CD4-positive, alpha-beta memory T cell (primary cell): ENCODE results near the gene RBM48. TPM values are rescaled to one million over a fixed set of nuclear protein-coding genes. Genes with fewer than 3 reads are reported as not detected.
A peak's percentile ranks its signal among the peaks of the same experiment; 100 is the strongest.
"Not testable (repeated sequence)": the region's sequence is repeated elsewhere in the genome, so short reads cannot be mapped to it uniquely, and the experiment has no call there.

Experiments used
- CTCF ChIA-PET: fragments of 350-600 bp; sonication (Branson Sonifier 250); formaldehyde crosslinking; loops from one replicate; lab custom pipeline; 2021; ENCODE audit warnings: inconsistent platforms; ENCODE audit not compliant: partially characterized antibody; lab: Charles Lee
- POLR2A ChIA-PET: fragments of 350-600 bp; sonication (Branson Sonifier 250); formaldehyde crosslinking; loops from one replicate; lab custom pipeline; 2021; ENCODE audit not compliant: partially characterized antibody; lab: Charles Lee
- DNase-seq, 5 donors: peaks; one replicate each; pipeline versions ENCODE4 v3.0.0 to v3.0.0-alpha.2; 2020 to 2022; ENCODE audit warnings: mixed read lengths in 1 of 5
- H3K27ac ChIP-seq: one replicate; pipeline ENCODE4 v1.7.0; 2013; ENCODE audit warnings: low read depth, low read length
- H3K27me3 ChIP-seq: 2 replicates; pipeline ENCODE4 v1.7.0; 2013; ENCODE audit warnings: mild to moderate bottlenecking, low read length, moderate library complexity; ENCODE audit not compliant: insufficient read depth
- H3K36me3 ChIP-seq: 2 replicates; pipeline ENCODE4 v1.7.0; 2013; ENCODE audit warnings: mild to moderate bottlenecking, low read length, moderate library complexity; ENCODE audit not compliant: insufficient read depth
- H3K4me1 ChIP-seq: 2 replicates; pipeline ENCODE4 v1.7.0; 2013; ENCODE audit warnings: mild to moderate bottlenecking, low read length, moderate library complexity; ENCODE audit not compliant: insufficient read depth
- H3K4me3 ChIP-seq, 2 donors: one replicate each; pipeline ENCODE4 v1.7.0; 2013; ENCODE audit warnings: low read length in 2 of 2, mild to moderate bottlenecking in 1 of 2
- H3K9me3 ChIP-seq, 2 donors: one replicate each; pipeline ENCODE4 v1.7.0; 2013; ENCODE audit warnings: low read length in 2 of 2, control low read depth in 1 of 2; ENCODE audit not compliant: control insufficient read depth in 1 of 2
- H3K27ac Mint-ChIP-seq, 7 donors: one replicate each; pipeline ENCODE4 v1.8.0; 2020 to 2021; ENCODE audit warnings: mixed read lengths in 7 of 7, mild to moderate bottlenecking in 6 of 7, inconsistent platforms in 3 of 7, moderate library complexity in 3 of 7
- H3K27me3 Mint-ChIP-seq, 2 donors: one replicate each; pipeline ENCODE4 v1.8.0; 2020 to 2021; ENCODE audit warnings: mixed read lengths in 2 of 2
- H3K36me3 Mint-ChIP-seq, 2 donors: one replicate each; pipeline ENCODE4 v1.8.0; 2020 to 2021; ENCODE audit warnings: mixed read lengths in 2 of 2, inconsistent platforms in 1 of 2, mild to moderate bottlenecking in 1 of 2
- H3K4me1 Mint-ChIP-seq, 4 donors: one replicate each; pipeline ENCODE4 v1.8.0; 2020 to 2021; ENCODE audit warnings: mixed read lengths in 4 of 4, mild to moderate bottlenecking in 1 of 4
- H3K4me3 Mint-ChIP-seq, 8 donors: one replicate each; pipeline ENCODE4 v1.8.0; 2020 to 2021; ENCODE audit warnings: mixed read lengths in 8 of 8, mild to moderate bottlenecking in 7 of 8, moderate library complexity in 6 of 8, inconsistent platforms in 3 of 8
- H3K9me3 Mint-ChIP-seq, 8 donors: one replicate each; pipeline ENCODE4 v1.8.0; 2020 to 2021; ENCODE audit warnings: mixed read lengths in 8 of 8, mild to moderate bottlenecking in 5 of 8, inconsistent platforms in 3 of 8, moderate library complexity in 1 of 8
- intact Hi-C: fragments of 100-400 bp; cut with micrococcal nuclease; formaldehyde crosslinking; loops from one replicate; pipeline ENCODE4 v1.15.1; 2023
- polyA plus RNA-seq, 2 donors: library from polyadenylated mRNA; unstranded; fragments of 300-500 nt; fragmentation: Illumina TruSeq; gene quantifications; one replicate each; pipeline ENCODE4 v1.2.3, GENCODE V29; 2021
- total RNA-seq, 2 experiments: library from RNA; stranded (reverse); gene quantifications; one replicate each; pipeline ENCODE4 v1.2.3, GENCODE V29; 2021

The RBM48 gene
- total and polyA plus RNA-seq, 4 experiments from 2014 or later: 28.2 to 37.9 (median 35.4) TPM

- H3K4me1 ChIP-seq: peaks cover 25% of the 10 kb centered on the region
- H3K27me3 ChIP-seq: no peaks in the 10 kb centered on the region
- H3K4me1 Mint-ChIP-seq: peaks cover 20 to 41% (median 25%) of the 10 kb centered on the region in 4 donors
- H3K9me3 ChIP-seq: no peaks in the 10 kb centered on the region
- no peak overlapping the region for H3K4me3 ChIP-seq
- no peak overlapping the region for H3K27ac Mint-ChIP-seq
- no peak overlapping the region for H3K27ac ChIP-seq
- no peak for DNase-seq
- ChIA-PET POLR2A (no interaction called here), CTCF (no interaction called here)
- no peaks in the 10 kb centered on the region for H3K27me3 Mint-ChIP-seq
- no peak overlapping the region for H3K4me3 Mint-ChIP-seq
- H3K36me3 ChIP-seq: peaks cover 46% of the 10 kb centered on the region
- H3K36me3 Mint-ChIP-seq: peaks cover 51 to 81% of the 10 kb centered on the region in 2 donors
- intact Hi-C loops: no loop called here
- no peaks in the 10 kb centered on the region for H3K9me3 Mint-ChIP-seq
Observed at GRCh38 chr7:92534572-92534971, 6.0 kb downstream of the RBM48 start.

- H3K27me3 ChIP-seq, H3K9me3 Mint-ChIP-seq, H3K27ac Mint-ChIP-seq, H3K9me3 ChIP-seq, H3K4me3 ChIP-seq, H3K4me3 Mint-ChIP-seq, H3K27me3 Mint-ChIP-seq, H3K4me1 Mint-ChIP-seq, DNase-seq, H3K4me1 ChIP-seq, intact Hi-C loops, H3K36me3 ChIP-seq, CTCF ChIA-PET, H3K27ac ChIP-seq: not testable (repeated sequence)
- H3K36me3 Mint-ChIP-seq: peaks cover 8 to 10% of the 10 kb centered on the region in 2 donors
- POLR2A ChIA-PET: interaction anchor here (1.4 kb wide), 1 partner anchor 15 kb away, joined by 3 read pairs; the partner anchor contains the start of genes PEX1 and RBM48
Observed at GRCh38 chr7:92543542-92543941, 14.9 kb downstream of the RBM48 start.

- DNase-seq, H3K4me3 ChIP-seq, H3K9me3 Mint-ChIP-seq, intact Hi-C loops, H3K9me3 ChIP-seq, H3K27ac Mint-ChIP-seq, H3K4me1 ChIP-seq, H3K4me3 Mint-ChIP-seq, H3K27me3 ChIP-seq, CTCF ChIA-PET, POLR2A ChIA-PET, H3K27ac ChIP-seq, H3K36me3 Mint-ChIP-seq, H3K27me3 Mint-ChIP-seq, H3K4me1 Mint-ChIP-seq, H3K36me3 ChIP-seq: not testable (repeated sequence)
Observed at GRCh38 chr7:92545116-92545515, 16.5 kb downstream of the RBM48 start.

- no peak overlapping the region for H3K27ac ChIP-seq
- no peaks in the 10 kb centered on the region for H3K9me3 ChIP-seq
- H3K4me3 Mint-ChIP-seq: no peak overlapping the region
- H3K4me3 ChIP-seq: no peak overlapping the region
- no peaks in the 10 kb centered on the region for H3K36me3 Mint-ChIP-seq
- CTCF ChIA-PET: no interaction called here
- no peaks in the 10 kb centered on the region for H3K4me1 ChIP-seq
- DNase-seq: no peak
- no peaks in the 10 kb centered on the region for H3K36me3 ChIP-seq
- intact Hi-C loops: no loop called here
- H3K27me3 ChIP-seq: no peaks in the 10 kb centered on the region
- H3K9me3 Mint-ChIP-seq: peaks cover 0 to 2% (median 0%) of the 10 kb centered on the region in 8 donors
- POLR2A ChIA-PET: no interaction called here
- no peaks in the 10 kb centered on the region for H3K27me3 Mint-ChIP-seq
- H3K4me1 Mint-ChIP-seq: no peaks in the 10 kb centered on the region
- H3K27ac Mint-ChIP-seq: no peak overlapping the region
Observed at GRCh38 chr7:92546856-92547497, 18.4 kb downstream of the RBM48 start.

GRCh38 chr7:92547579-92547978 lies 19.0 kb downstream of the RBM48 start:
- CTCF ChIA-PET: no interaction called here
- H3K9me3 ChIP-seq: no peaks in the 10 kb centered on the region
- Mint-ChIP-seq H3K27me3 (no peaks in the 10 kb centered on the region), H3K9me3 (peaks cover 0 to 2% (median 0%) of the 10 kb centered on the region in 8 donors), H3K4me1 (no peaks in the 10 kb centered on the region), H3K27ac (no peak overlapping the region), H3K4me3 (no peak overlapping the region), H3K36me3 (no peaks in the 10 kb centered on the region)
- no peaks in the 10 kb centered on the region for H3K36me3 ChIP-seq
- POLR2A ChIA-PET: no interaction called here
- H3K27me3 ChIP-seq: no peaks in the 10 kb centered on the region
- H3K4me1 ChIP-seq: no peaks in the 10 kb centered on the region
- no peak overlapping the region for H3K4me3 ChIP-seq
- intact Hi-C loops: no loop called here
- H3K27ac ChIP-seq: no peak overlapping the region
- DNase-seq: no peak

GRCh38 chr7:92550194-92550593 lies 21.6 kb downstream of the RBM48 start:
- no peak for DNase-seq
- Mint-ChIP-seq H3K27ac (no peak overlapping the region), H3K36me3 (no peaks in the 10 kb centered on the region), H3K27me3 (peaks cover 0 to 2% of the 10 kb centered on the region in 2 donors), H3K9me3 (no peaks in the 10 kb centered on the region), H3K4me1 (no peaks in the 10 kb centered on the region), H3K4me3 (no peak overlapping the region)
- Histone ChIP-seq H3K4me1 (no peaks in the 10 kb centered on the region), H3K27me3 (no peaks in the 10 kb centered on the region), H3K9me3 (no peaks in the 10 kb centered on the region), H3K4me3 (no peak overlapping the region), H3K27ac (no peak overlapping the region), H3K36me3 (no peaks in the 10 kb centered on the region)
- intact Hi-C loops: no loop called here
- CTCF ChIA-PET: no interaction called here
- POLR2A ChIA-PET: no interaction called here

- CTCF ChIA-PET: no interaction called here
Observed at GRCh38 chr7:92557249-92557648, 28.7 kb downstream of the RBM48 start.

More at GRCh38 chr7:92557249-92557648, 28.7 kb downstream of the RBM48 start:
- intact Hi-C loops: no loop called here
- H3K4me1 ChIP-seq: no peaks in the 10 kb centered on the region
- Mint-ChIP-seq H3K27me3 (peaks cover 0 to 2% of the 10 kb centered on the region in 2 donors), H3K36me3 (peaks cover 3 to 17% of the 10 kb centered on the region in 2 donors), H3K4me3 (no peak overlapping the region), H3K9me3 (no peaks in the 10 kb centered on the region), H3K27ac (peak overlapping the region in 1 of 7 donors; percentile 36), H3K4me1 (no peaks in the 10 kb centered on the region)
- H3K27ac ChIP-seq: no peak overlapping the region
- no peak overlapping the region for H3K4me3 ChIP-seq
- POLR2A ChIA-PET: no interaction called here
- no peak for DNase-seq
- no peaks in the 10 kb centered on the region for H3K9me3 ChIP-seq
- peaks cover under 1% of the 10 kb centered on the region for H3K36me3 ChIP-seq
- H3K27me3 ChIP-seq: no peaks in the 10 kb centered on the region
